Sigmoid colon (tissue), 7 donors: ENCODE results near the gene MYH14. TPM values are rescaled to one million over a fixed set of nuclear protein-coding genes. Genes with fewer than 3 reads are reported as not detected.

Experiments
- DNase-seq: peaks from one replicate; pipeline ENCODE4 v3.0.0-alpha.2; 2019
- H3K27ac ChIP-seq, 4 donors: fragments of 200-600 bp; sonication (generic); one replicate each; pipeline ENCODE4 v1.5.1; 2016 to 2019; ENCODE audit warnings: mild to moderate bottlenecking in 1 of 4
- H3K27me3 ChIP-seq, 3 donors: fragments of 200-600 bp; sonication (generic); one replicate each; pipeline ENCODE4 v1.5.1; 2019; ENCODE audit warnings: mild to moderate bottlenecking in 1 of 3
- H3K36me3 ChIP-seq, 4 donors: fragments of 200-600 bp; sonication (generic); one replicate each; pipeline ENCODE4 v1.5.1; 2016 to 2019
- H3K4me1 ChIP-seq, 4 donors: fragments of 200-600 bp; sonication (generic); one replicate each; pipeline ENCODE4 v1.5.1; 2017 to 2019
- H3K4me3 ChIP-seq, 4 donors: fragments of 200-600 bp; sonication (generic); one replicate each; pipeline ENCODE4 v1.5.1; 2017 to 2019; ENCODE audit warnings: mild to moderate bottlenecking in 2 of 4, moderate library complexity in 1 of 4
- H3K9me3 ChIP-seq, 4 donors: fragments of 200-600 bp in 3 of 4; sonication (generic) in 3 of 4; one replicate each; pipeline versions ENCODE4 v1.5.1 to v1.6.1; 2013 to 2019
- CTCF ChIP-seq, 4 experiments: fragments of 450-650 bp in 3 of 4; fragments of 200-600 bp in 1 of 4; IDR thresholded peaks; one replicate each; pipeline ENCODE4 v1.5.1; 2016 to 2019; ENCODE audit warnings: antibody characterized with exemption in 4 of 4, mild to moderate bottlenecking in 3 of 4, moderate library complexity in 2 of 4
- EP300 ChIP-seq, 4 donors: sonication (generic); formaldehyde crosslinking; IDR thresholded peaks; one replicate each; pipeline ENCODE4 v1.6.1; 2017; ENCODE audit warnings: antibody characterized with exemption in 4 of 4
- POLR2A ChIP-seq, 2 donors: fragments of 450-650 bp; IDR thresholded peaks; one replicate each; pipeline ENCODE4 v1.6.1; 2016; ENCODE audit warnings: antibody characterized with exemption in 2 of 2, mild to moderate bottlenecking in 2 of 2, moderate library complexity in 2 of 2
- POLR2AphosphoS5 ChIP-seq, 4 donors: sonication (generic); formaldehyde crosslinking; IDR thresholded peaks; one replicate each; pipeline ENCODE4 v1.6.1; 2017; ENCODE audit warnings: antibody characterized with exemption in 4 of 4
- WGBS, 2 donors: extraction: QIAGEN DNeasy Blood & Tissue Kit; methylation state at CpG; one replicate each; pipeline ENCODE4 v1.1.7; 2013; 5-methylcytosine and 5-hydroxymethylcytosine counted together
- intact Hi-C: fragments of 100-400 bp; cut with DNase I; formaldehyde crosslinking; loops from one replicate; pipeline ENCODE4 v1.15.1; 2023
- polyA plus RNA-seq, 3 donors: library from polyadenylated mRNA; stranded (reverse); fragments of 200-250 nt; gene quantifications; one replicate each; pipeline ENCODE4 v1.2.3, GENCODE V29; 2013
- total RNA-seq, 4 donors: library from RNA; depleted of rRNA; stranded (reverse); fragments of >200 nt; gene quantifications; one replicate each; pipeline ENCODE4 v1.1.0, GENCODE V29; 2016
- donor health status: healthy with polysubstance abuse.
- donor health status: Bipolar disorder and iron deficiency.
- donor health status: healthy.

MYH14 gene
- total and polyA plus RNA-seq, 7 donors: 0.16 to 479 (median 3.9) TPM

- TF ChIP-seq CTCF (IDR thresholded peaks at IDR 0.05) (no peak), POLR2A (IDR thresholded peaks at IDR 0.05) (no peak), EP300 (IDR thresholded peaks at IDR 0.05) (no peak), POLR2AphosphoS5 (IDR thresholded peaks at IDR 0.05) (no peak)
- 5 to 29% methylated on average over 42 of the region's 42 CpGs for WGBS, 2 donors
- Histone ChIP-seq H3K4me1 (no peaks in the 10 kb centered on the region), H3K27ac (no peak overlapping the region), H3K36me3 (no peaks in the 10 kb centered on the region), H3K9me3 (peaks cover 0 to 5% (median 2%) of the 10 kb centered on the region in 4 donors), H3K4me3 (no peak overlapping the region), H3K27me3 (peaks cover 30 to 82% (median 66%) of the 10 kb centered on the region in 3 donors)
- intact Hi-C loops: no loop called here
- DNase-seq: no peak
Observed at GRCh38 chr19:50311723-50312635, 108.6 kb downstream of the MYH14 start.

- no peaks in the 10 kb centered on the region for H3K36me3 ChIP-seq
- TF ChIP-seq EP300 (IDR thresholded peaks at IDR 0.05): no peak
- TF ChIP-seq POLR2AphosphoS5 (IDR thresholded peaks at IDR 0.05): no peak
- no peak for TF ChIP-seq CTCF (IDR thresholded peaks at IDR 0.05)
- TF ChIP-seq POLR2A (IDR thresholded peaks at IDR 0.05): no peak
- no peaks in the 10 kb centered on the region for H3K4me1 ChIP-seq
- WGBS, 2 donors: 13 to 44% methylated on average over 27 of the region's 27 CpGs
- intact Hi-C loops: no loop called here
- no peak overlapping the region for H3K27ac ChIP-seq
- peaks cover 0 to 4% (median 0%) of the 10 kb centered on the region in 4 donors for H3K9me3 ChIP-seq
- H3K4me3 ChIP-seq: no peak overlapping the region
- DNase-seq: no peak
- peaks cover 30 to 84% (median 66%) of the 10 kb centered on the region in 3 donors for H3K27me3 ChIP-seq
Observed at GRCh38 chr19:50312967-50313811, 109.8 kb downstream of the MYH14 start.

GRCh38 chr19:50313812-50314536 lies 110.6 kb downstream of the MYH14 start:
- DNase-seq: no peak
- Histone ChIP-seq H3K27ac (no peak overlapping the region), H3K4me3 (no peak overlapping the region), H3K27me3 (peaks cover 30 to 84% (median 66%) of the 10 kb centered on the region in 3 donors), H3K4me1 (no peaks in the 10 kb centered on the region), H3K9me3 (no peaks in the 10 kb centered on the region), H3K36me3 (no peaks in the 10 kb centered on the region)
- intact Hi-C loops: no loop called here
- WGBS, 2 donors: 4 to 12% methylated on average over 20 of the region's 20 CpGs
- TF ChIP-seq CTCF (IDR thresholded peaks at IDR 0.05) (no peak), EP300 (IDR thresholded peaks at IDR 0.05) (no peak), POLR2AphosphoS5 (IDR thresholded peaks at IDR 0.05) (no peak), POLR2A (IDR thresholded peaks at IDR 0.05) (no peak)
